ENCODE results near the gene EPS8L1. TPM values are rescaled to one million over a fixed set of nuclear protein-coding genes. Genes with fewer than 3 reads are reported as not detected.

Gene EPS8L1
- total RNA-seq, 1 donor from 2014 or later, result 375 TPM

DNA sequence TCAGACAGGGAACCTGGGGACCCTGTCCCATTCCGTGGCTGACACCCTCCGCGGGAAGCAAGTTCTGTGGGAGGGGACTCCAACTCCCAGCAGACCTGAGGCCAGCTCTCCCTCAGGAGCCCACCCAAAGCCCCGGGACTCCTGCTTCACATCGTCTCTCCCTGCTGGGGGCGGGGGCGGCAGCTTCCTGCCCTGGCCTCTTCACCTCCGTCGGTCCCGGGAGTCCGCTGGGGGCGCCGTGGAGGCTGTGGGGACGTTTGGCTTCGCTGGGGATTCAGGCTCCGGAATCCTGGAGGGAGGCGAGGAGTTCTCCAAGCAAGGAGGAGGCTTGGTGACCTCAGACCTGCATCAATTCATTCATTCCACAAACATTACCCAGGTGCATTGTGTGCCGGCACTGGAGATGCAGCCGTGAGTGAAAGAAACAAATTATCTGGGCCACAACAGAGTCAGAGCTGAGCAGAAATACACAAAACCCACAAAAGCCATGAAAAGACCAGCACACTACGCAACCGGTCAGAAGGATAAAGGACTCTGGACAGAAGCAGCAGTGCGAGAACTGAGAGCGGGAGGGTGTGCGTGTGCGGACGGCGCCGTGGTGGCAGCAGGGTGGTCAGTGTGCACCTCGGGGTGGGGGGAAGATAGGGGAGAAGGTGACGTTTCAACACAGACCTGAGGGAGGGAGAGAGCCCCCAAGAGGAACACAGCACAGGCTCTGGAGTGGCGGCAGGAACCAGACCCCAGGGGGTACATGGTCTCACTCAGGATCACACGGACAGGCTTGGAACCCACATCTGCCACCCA, 19.0 kb downstream of the EPS8L1 start:
- Mint-ChIP-seq H3K4me1 (no peaks in the 10 kb centered on the region), H3K4me3 (no peak overlapping the region), H3K36me3 (peaks cover 7% of the 10 kb centered on the region), H3K9me3 (no peaks in the 10 kb centered on the region), H3K27ac (no peak overlapping the region), H3K27me3 (ENCODE audit: low read depth) (no peaks in the 10 kb centered on the region)
- TF ChIP-seq, protein P1, sequence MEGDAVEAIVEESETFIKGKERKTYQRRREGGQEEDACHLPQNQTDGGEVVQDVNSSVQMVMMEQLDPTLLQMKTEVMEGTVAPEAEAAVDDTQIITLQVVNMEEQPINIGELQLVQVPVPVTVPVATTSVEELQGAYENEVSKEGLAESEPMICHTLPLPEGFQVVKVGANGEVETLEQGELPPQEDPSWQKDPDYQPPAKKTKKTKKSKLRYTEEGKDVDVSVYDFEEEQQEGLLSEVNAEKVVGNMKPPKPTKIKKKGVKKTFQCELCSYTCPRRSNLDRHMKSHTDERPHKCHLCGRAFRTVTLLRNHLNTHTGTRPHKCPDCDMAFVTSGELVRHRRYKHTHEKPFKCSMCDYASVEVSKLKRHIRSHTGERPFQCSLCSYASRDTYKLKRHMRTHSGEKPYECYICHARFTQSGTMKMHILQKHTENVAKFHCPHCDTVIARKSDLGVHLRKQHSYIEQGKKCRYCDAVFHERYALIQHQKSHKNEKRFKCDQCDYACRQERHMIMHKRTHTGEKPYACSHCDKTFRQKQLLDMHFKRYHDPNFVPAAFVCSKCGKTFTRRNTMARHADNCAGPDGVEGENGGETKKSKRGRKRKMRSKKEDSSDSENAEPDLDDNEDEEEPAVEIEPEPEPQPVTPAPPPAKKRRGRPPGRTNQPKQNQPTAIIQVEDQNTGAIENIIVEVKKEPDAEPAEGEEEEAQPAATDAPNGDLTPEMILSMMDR (IDR thresholded peaks at IDR 0.05; ENCODE audit: unreplicated experiment), result no peak
- no peak for DNase-seq (ENCODE audit: low spot score in 2 of 2, unreplicated experiment in 2 of 2)

DNA sequence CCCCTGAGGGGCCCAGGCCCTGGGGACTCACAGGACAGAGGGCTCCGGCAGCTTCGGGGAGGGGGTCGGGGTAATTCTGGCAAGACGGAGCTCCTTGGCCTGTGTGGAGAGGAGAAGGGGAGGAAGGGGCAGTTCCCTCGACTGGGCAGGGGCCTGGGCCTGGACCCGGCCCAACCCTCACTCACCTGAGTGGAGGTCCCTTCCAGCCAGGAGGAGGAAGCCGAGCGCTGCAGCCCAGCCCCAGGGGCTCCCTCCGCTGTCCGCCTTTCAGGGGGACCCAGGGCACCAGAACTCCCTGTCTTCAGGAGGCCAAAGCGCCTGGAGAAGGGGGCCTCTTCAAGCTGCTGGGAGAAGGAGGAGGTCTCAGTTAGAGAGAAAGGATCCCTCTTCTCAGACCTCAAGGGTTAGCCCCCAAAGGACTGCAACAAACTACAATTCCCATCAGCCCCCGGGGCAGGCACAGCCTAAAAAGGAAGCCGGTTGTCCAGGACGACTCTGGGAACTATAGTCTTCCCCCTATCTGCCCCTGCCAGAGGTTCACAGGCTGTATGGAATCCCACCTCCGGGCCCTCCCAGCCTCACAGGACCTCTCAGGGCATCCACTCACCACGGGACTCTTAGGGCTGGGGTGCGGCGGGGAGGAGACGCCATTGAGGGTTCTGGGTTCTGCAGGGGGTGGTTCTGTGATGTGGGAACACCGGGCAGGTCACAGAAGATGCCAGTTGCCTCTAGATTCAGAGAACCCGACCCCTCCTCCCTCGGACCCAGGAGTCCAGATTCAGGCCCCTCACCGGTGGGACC, 19.8 kb downstream of the EPS8L1 start:
- DNase-seq (ENCODE audit: low spot score in 2 of 2, unreplicated experiment in 2 of 2), result no peak
- H3K4me3 Mint-ChIP-seq, result no peak overlapping the region
- TF ChIP-seq, protein P1 (IDR thresholded peaks at IDR 0.05; ENCODE audit: unreplicated experiment), result no peak
- no peaks in the 10 kb centered on the region for H3K9me3 Mint-ChIP-seq
- no peaks in the 10 kb centered on the region for H3K27me3 Mint-ChIP-seq (ENCODE audit: low read depth)
- H3K27ac Mint-ChIP-seq, result no peak overlapping the region
- H3K4me1 Mint-ChIP-seq, result no peaks in the 10 kb centered on the region
- H3K36me3 Mint-ChIP-seq, result peaks cover 7% of the 10 kb centered on the region

DNA sequence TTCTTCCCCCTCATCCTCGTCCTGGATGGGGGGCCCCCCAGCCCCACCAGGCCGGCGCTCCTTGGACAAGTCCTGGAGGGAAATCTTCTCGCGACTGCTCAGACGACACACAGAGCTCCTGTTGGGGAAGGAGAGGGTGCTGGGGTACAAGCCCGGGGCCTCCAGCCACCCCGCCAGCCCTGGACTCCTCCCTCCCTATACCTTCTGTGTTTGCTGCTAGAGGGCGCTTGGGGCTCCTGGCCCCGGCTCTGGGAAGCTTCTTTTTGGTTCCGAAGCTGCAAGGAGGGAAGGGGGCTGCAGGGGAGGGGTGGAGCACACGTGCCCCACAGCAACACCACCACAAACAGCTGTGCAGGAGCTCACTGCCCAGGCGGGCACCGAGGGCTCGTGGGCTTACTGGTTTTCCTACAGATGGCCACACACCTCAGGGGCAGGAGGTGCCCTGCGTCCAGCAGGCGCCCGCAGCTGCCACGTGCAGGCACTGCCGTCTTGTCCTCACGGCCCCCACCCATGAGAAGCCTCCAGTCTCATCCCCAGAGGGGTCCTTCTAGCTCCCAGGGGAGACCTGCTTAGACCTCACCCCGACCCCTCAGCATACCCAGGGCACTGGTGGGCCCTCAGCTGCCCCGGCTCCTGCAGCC, 20.5 kb downstream of the EPS8L1 start:
- no peak for DNase-seq (ENCODE audit: low spot score in 2 of 2, unreplicated experiment in 2 of 2)
- Mint-ChIP-seq H3K9me3 (no peaks in the 10 kb centered on the region), H3K4me1 (no peaks in the 10 kb centered on the region), H3K4me3 (no peak overlapping the region), H3K27me3 (ENCODE audit: low read depth) (no peaks in the 10 kb centered on the region), H3K36me3 (peaks cover 7% of the 10 kb centered on the region), H3K27ac (no peak overlapping the region)
- TF ChIP-seq, protein P1 (IDR thresholded peaks at IDR 0.05; ENCODE audit: unreplicated experiment), result no peak

DNA sequence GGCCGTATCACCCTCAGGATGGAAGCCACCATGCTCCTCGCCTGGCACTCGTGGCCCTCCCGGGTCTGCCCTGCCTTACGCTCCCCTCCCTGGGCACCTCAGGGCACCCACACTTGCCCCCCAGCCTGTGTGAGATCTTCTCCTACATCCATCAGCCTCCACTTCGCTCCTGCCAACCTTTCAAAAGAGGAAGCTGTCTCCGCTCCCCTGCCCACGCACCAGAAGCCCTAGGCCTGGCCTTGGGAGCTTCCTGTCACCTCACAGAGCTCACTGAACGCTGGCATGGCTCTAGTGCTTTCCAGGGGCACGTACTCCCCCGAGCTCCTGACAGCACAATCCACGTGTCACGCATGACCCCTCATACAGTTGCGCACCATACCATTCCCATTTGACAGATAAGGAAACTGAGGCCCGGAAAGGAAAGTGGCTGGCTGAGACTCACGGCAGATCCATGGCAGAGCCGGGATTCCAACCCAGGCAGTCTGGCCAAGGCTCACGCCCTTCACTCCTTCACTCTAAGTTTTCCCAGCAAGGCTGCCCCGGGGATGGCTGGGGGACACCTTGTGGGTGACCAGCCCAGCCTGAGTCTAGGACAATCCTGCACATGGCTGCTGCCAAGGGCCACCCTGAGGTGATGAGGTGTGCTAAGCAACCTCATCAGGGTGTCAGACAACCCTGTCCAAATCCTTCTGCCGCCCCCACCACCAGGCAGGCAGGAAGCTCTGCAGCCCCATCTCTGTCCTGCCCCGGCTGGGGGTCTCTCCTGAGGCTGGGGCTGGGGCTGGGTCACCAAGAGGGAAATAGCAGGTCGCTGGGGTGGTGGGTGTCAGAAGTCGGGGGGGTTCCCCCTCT, 22.4 kb downstream of the EPS8L1 start:
- Mint-ChIP-seq H3K27me3 (ENCODE audit: low read depth) (no peaks in the 10 kb centered on the region), H3K36me3 (peaks cover 17% of the 10 kb centered on the region), H3K9me3 (peaks cover under 1% of the 10 kb centered on the region), H3K4me3 (no peak overlapping the region), H3K27ac (peak overlapping the region; percentile 61), H3K4me1 (no peaks in the 10 kb centered on the region)
- no peak for DNase-seq (ENCODE audit: low spot score in 2 of 2, unreplicated experiment in 2 of 2)
- TF ChIP-seq, protein P1 (IDR thresholded peaks at IDR 0.05; ENCODE audit: unreplicated experiment), result no peak
